HG02678 (cell line): Measurements from ENCODE around the gene PTPN6.

ENCODE experiments used
- ATAC-seq: cut with Tn5 transposase; IDR thresholded peaks from one replicate; pipeline ENCODE4 v1.9.1; 2021; ENCODE audit warnings: mild to moderate bottlenecking, moderate library complexity; ENCODE audit not compliant: unreplicated experiment

The PTPN6 gene

GRCh38 chr12:6938353-6939190 lies 12.6 kb upstream of the PTPN6 start:
- no peak for ATAC-seq

GRCh38 chr12:6939191-6939540 lies 12.0 kb upstream of the PTPN6 start:
- ATAC-seq = no peak

DNA sequence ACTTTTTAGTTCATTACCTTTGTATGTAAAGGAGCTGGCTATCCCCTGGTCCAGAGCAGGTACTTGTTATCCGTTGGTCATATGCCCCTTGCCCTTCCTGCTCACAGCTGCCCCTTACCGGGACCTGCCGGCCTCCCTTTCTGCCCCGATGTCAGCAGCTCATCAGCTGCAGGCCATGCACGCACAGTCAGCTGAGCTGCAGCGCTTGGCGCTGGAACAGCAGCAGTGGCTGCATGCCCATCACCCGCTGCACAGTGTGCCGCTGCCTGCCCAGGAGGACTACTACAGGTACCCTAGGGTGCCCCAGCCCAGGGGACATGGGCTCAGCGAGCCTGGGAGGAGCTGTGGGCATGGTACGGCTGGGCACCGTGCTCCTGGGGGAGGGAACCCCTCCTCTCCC lies 9.9 kb upstream of the PTPN6 start:
- ATAC-seq = no peak

DNA sequence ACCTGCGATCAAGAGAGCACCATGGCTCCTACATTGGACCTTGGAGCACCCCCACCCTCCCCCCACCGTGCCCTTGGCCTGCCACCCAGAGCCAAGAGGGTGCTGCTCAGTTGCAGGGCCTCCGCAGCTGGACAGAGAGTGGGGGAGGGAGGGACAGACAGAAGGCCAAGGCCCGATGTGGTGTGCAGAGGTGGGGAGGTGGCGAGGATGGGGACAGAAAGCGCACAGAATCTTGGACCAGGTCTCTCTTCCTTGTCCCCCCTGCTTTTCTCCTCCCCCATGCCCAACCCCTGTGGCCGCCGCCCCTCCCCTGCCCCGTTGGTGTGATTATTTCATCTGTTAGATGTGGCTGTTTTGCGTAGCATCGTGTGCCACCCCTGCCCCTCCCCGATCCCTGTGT lies 9.4 kb upstream of the PTPN6 start:
- ATAC-seq = no peak

- ATAC-seq = no peak
Measured at GRCh38 chr12:6942331-6942665, 8.9 kb upstream of the PTPN6 start.

GRCh38 chr12:6943389-6943721 lies 7.8 kb upstream of the PTPN6 start:
- peak; percentile 31 for ATAC-seq

DNA sequence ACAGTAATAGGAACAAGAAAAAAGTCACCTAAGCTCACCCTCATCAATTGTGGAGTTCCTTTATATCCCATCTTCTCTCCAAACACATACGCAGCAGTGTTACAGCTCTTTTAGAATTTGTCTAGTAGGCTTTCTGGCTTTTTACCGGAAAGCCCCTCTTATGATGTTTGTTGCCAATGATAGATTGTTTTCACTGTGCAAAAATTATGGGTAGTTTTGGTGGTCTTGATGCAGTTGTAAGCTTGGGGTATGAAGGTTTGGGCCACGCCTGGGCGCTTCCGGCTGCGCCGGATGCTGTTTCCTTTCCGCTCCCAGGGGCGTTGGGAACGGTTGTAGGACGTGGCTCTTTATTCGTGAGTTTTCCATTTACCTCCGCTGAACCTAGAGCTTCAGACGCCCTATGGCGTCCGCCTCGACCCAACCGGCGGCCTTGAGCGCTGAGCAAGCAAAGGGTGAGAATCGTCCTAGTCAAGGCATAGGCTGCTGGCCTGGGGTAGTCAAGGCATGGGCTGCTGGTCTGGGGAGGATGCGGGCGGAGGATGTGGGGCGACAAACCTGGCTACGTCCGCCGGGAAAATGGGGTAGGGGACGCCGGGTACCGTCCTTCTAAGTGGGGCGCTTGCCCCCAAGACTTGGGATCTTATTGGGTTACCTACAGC lies 7.3 kb upstream of the PTPN6 start, which contains the start of the genes C12orf57 and RNU7-1:
TSS of gene C12orf57 (plus strand) at position 301 of the 659 bp plus-strand sequence. CDS start at position 401, 100 bp downstream.
TSS of gene RNU7-1 (plus strand) at position 95 of the 659 bp plus-strand sequence.
- ATAC-seq = peak; percentile 34

GRCh38 chr12:6944381-6945186 lies 6.6 kb upstream of the PTPN6 start:
- ATAC-seq = peak; percentile 45

DNA sequence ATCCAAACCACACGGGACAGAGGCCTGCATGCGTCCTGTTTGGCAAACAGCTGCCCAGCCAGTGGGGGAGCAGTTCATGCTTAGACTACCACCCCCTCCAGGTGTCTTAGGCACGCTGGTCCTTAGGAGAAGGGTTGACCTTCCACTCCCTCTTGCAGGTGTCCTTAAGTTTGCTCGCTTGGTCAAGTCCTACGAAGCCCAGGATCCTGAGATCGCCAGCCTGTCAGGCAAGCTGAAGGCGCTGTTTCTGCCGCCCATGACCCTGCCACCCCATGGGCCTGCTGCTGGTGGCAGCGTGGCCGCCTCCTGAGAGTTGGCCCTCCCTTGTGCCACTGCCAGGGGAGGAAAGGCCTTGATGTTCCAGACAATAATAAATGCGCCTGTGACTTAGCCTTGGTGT lies 5.5 kb upstream of the PTPN6 start:
- no peak for ATAC-seq

- ATAC-seq = no peak
Measured at GRCh38 chr12:6946033-6946919, 4.9 kb upstream of the PTPN6 start.

DNA sequence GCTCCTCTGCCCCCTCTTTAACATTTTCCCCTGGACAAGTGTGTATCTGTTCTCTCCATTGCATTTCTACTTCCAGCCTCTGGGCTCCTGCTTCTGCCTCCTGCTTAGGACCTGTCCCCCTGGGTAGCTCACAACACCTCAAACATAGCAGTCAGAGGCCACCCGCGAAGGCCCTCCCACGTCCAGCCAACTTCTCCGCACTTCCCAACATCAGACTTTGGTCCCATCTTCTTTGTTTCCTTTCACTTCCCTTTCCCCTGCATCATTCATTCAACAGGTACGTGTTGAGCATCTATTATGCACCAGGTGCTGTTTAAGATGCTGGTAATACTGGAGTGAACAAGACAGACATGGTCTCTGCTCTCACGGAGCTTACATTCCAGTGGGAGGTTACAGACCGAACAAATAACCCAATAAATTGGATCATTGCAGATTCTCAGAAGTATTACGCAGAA lies 4.2 kb upstream of the PTPN6 start:
- ATAC-seq = no peak

DNA sequence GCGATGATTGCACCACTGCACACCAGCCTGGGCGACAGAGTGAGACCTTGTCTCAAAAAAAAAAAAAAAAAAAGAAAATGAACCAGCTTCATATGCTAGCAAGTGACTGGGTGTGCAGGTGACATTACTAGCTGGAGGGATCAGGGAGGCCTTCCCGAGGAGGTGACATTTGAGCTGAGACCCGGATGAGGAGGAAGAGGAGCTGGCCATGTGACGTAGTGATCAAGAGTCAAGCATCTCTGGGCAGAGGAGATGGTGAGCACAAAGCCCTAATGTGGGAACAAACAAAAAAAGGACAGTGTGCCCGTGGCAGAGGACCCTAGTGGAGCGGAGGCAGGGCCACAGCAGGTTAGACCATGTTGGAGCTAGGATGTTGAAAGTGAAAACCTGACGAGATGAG lies 3.5 kb upstream of the PTPN6 start:
- no peak for ATAC-seq

DNA sequence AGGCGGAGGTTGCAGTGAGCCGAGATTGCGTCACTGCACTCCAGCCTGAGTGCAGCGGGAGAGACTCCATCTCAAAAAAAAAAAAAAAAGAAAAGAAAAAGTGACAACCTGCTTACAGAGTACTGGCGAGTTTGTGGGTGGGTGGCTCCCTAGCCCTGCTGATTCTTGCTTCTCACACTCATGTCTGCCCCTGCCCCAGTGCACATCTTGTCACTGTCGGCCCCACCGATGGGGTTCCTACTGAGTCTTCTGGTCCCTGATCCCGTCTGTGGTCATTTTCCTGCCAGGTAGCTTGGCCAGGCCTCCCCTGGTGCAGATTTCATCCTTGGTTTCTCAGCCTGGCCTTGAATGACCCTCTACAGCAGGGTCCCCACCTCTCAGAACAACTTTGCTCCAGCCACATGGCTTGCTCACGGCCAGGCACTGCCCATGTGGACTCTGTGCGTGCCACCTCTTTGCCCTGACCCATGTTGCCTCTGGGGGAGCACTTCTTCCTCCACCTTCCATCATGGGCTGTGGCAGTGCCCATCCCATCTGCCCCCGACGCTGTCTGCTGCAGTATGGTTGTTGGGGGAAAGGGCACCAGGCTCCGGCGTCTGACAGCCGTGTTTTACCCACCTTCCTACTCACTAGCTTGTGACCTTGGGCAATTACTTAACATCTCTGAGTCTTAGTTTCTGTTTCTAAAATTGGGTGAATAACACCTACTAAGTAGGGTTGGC lies 2.1 kb upstream of the PTPN6 start:
- ATAC-seq = no peak

GRCh38 chr12:6950401-6950801 lies 755 bp upstream of the PTPN6 start:
- no peak for ATAC-seq

DNA sequence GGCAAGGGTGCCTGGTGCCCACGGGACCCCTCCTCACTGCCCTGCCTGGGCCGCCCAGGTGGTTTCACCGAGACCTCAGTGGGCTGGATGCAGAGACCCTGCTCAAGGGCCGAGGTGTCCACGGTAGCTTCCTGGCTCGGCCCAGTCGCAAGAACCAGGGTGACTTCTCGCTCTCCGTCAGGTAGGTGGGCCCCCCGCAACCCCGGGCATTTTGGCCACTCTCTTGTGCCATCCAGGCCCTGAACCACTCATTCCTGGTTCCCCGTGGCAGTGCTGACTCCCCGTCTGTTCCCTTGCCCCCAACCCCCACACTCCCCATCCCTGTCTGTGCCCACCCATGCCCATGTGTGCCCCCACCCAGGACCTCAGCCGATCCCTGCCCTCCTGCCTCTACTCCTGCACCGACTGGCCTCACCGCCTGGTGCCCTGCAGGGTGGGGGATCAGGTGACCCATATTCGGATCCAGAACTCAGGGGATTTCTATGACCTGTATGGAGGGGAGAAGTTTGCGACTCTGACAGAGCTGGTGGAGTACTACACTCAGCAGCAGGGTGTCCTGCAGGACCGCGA lies 480 bp downstream of the PTPN6 start:
- ATAC-seq = no peak

GRCh38 chr12:6952121-6952862 lies 1.1 kb downstream of the PTPN6 start:
- ATAC-seq = no peak

- no peak for ATAC-seq
Measured at GRCh38 chr12:6952863-6953441, 1.8 kb downstream of the PTPN6 start.

DNA sequence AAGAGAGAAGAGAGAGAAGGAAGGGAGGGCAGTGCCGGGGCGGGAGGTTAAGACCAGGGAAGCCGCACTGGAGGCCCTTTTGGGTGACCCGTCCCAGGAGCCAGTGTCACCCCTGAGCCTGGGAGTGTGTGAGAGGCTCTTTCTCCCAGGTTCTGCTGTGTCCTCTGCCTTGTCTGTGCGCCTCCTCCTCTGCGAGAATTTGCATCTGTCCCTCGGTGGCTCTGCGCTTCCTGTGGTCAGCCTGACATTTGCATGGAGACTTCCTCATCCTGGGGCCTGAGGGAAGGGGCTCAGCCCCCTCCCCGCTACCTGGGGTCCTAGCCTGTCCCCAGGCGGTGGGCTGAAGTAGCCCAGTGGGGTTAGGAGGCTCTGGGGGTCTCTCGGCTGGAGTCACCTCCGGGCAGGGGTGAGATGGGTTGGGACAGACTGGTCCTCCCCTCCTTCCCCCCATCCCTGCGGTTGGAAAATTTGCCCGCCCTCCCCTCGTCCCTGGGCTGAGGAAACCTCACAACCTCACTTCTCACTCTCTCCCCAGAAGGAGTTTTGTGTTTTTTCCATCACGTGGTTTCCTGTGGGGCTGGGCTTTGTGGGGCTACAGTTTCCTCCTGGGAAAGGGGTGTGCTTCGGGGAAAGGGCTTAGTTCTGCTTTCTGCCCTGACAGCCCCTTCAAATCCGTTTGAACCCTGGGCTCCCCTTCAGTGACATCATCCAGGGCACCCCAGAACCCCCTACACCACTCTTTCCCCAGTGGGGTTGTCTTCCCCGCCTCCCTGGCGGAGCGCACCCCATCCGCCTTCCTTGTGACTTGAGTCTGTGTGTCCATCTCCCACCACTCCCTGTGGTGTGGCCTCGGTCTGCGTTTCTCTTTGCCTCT lies 2.5 kb downstream of the PTPN6 start:
- peak; percentile 50 for ATAC-seq
